HL-60 (cell line): ENCODE data around the gene RFWD3.

Experiments
- DNase-seq, 2 experiments: peaks; one replicate each; pipeline ENCODE4 v3.0.0-alpha.2; 2010 to 2020; ENCODE audit warnings: low read depth in 1 of 2, low spot score in 1 of 2
- H3K27ac ChIP-seq: fragments of 250-450 bp; sonication (Bioruptor Pico); replicated peaks from 2 replicates; pipeline ENCODE4 v1.5.1; 2020; ENCODE audit warnings: mild to moderate bottlenecking, moderate library complexity
- H3K27me3 ChIP-seq: fragments of 250-450 bp; sonication (Bioruptor Pico); 2 replicates; pipeline ENCODE4 v1.5.1; 2021; ENCODE audit warnings: mild to moderate bottlenecking, moderate library complexity; ENCODE audit not compliant: insufficient read depth, poor library complexity, severe bottlenecking
- H3K4me3 ChIP-seq: replicated peaks from 2 replicates; pipeline ENCODE4 v1.5.1; 2011; ENCODE audit warnings: mild to moderate bottlenecking, control low read depth, low read length; ENCODE audit not compliant: insufficient read depth
- GABPA ChIP-seq: IDR thresholded peaks from 2 replicates; pipeline ENCODE4 v1.6.1; 2012; ENCODE audit warnings: low read depth
- POLR2AphosphoS5 ChIP-seq: IDR thresholded peaks from 2 replicates; pipeline ENCODE4 v1.6.1; 2012; ENCODE audit warnings: low read depth
- SPI1 ChIP-seq: IDR thresholded peaks from 2 replicates; pipeline ENCODE4 v1.6.1; 2012; ENCODE audit warnings: low read depth, mild to moderate bottlenecking, borderline replicate concordance
- TF ChIP-seq, protein P1 (sequence below): IDR thresholded peaks from 2 replicates; pipeline ENCODE4 v1.6.1; 2012; ENCODE audit warnings: low read depth; ENCODE audit not compliant: insufficient replicate concordance
- TF ChIP-seq, protein P2 (sequence below): IDR thresholded peaks from one replicate; pipeline ENCODE4 v1.5.1; 2011; ENCODE audit warnings: low read length, control low read depth, inconsistent platforms; ENCODE audit not compliant: insufficient read depth

The RFWD3 gene

GRCh38 chr16:74713325-74713724, 46.6 kb upstream of the RFWD3 start:
- Histone ChIP-seq H3K27ac (no peak overlapping the region), H3K27me3 (no peaks in the 10 kb centered on the region), H3K4me3 (no peak overlapping the region)
- no peak for DNase-seq
- no peak for TF ChIP-seq GABPA

- H3K27ac ChIP-seq: no peak overlapping the region
- TF ChIP-seq, protein P1, sequence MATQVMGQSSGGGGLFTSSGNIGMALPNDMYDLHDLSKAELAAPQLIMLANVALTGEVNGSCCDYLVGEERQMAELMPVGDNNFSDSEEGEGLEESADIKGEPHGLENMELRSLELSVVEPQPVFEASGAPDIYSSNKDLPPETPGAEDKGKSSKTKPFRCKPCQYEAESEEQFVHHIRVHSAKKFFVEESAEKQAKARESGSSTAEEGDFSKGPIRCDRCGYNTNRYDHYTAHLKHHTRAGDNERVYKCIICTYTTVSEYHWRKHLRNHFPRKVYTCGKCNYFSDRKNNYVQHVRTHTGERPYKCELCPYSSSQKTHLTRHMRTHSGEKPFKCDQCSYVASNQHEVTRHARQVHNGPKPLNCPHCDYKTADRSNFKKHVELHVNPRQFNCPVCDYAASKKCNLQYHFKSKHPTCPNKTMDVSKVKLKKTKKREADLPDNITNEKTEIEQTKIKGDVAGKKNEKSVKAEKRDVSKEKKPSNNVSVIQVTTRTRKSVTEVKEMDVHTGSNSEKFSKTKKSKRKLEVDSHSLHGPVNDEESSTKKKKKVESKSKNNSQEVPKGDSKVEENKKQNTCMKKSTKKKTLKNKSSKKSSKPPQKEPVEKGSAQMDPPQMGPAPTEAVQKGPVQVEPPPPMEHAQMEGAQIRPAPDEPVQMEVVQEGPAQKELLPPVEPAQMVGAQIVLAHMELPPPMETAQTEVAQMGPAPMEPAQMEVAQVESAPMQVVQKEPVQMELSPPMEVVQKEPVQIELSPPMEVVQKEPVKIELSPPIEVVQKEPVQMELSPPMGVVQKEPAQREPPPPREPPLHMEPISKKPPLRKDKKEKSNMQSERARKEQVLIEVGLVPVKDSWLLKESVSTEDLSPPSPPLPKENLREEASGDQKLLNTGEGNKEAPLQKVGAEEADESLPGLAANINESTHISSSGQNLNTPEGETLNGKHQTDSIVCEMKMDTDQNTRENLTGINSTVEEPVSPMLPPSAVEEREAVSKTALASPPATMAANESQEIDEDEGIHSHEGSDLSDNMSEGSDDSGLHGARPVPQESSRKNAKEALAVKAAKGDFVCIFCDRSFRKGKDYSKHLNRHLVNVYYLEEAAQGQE: no peak
- TF ChIP-seq POLR2AphosphoS5: no peak
- TF ChIP-seq, protein P2, sequence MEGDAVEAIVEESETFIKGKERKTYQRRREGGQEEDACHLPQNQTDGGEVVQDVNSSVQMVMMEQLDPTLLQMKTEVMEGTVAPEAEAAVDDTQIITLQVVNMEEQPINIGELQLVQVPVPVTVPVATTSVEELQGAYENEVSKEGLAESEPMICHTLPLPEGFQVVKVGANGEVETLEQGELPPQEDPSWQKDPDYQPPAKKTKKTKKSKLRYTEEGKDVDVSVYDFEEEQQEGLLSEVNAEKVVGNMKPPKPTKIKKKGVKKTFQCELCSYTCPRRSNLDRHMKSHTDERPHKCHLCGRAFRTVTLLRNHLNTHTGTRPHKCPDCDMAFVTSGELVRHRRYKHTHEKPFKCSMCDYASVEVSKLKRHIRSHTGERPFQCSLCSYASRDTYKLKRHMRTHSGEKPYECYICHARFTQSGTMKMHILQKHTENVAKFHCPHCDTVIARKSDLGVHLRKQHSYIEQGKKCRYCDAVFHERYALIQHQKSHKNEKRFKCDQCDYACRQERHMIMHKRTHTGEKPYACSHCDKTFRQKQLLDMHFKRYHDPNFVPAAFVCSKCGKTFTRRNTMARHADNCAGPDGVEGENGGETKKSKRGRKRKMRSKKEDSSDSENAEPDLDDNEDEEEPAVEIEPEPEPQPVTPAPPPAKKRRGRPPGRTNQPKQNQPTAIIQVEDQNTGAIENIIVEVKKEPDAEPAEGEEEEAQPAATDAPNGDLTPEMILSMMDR: no peak
Measured at GRCh38 chr16:74711938-74712337, 45.3 kb upstream of the RFWD3 start.

GRCh38 chr16:74710401-74710800, 43.7 kb upstream of the RFWD3 start:
- no peak for DNase-seq
- no peaks in the 10 kb centered on the region for H3K27me3 ChIP-seq
- no peak overlapping the region for H3K4me3 ChIP-seq
- TF ChIP-seq SPI1: no peak
- H3K27ac ChIP-seq: no peak overlapping the region

More at GRCh38 chr16:74711938-74712337, 45.3 kb upstream of the RFWD3 start:
- no peaks in the 10 kb centered on the region for H3K27me3 ChIP-seq
- H3K4me3 ChIP-seq: no peak overlapping the region
- DNase-seq: no peak

GRCh38 chr16:74709441-74709877, 42.8 kb upstream of the RFWD3 start:
- peak overlapping the region; percentile 58 for H3K27ac ChIP-seq
- no peak overlapping the region for H3K4me3 ChIP-seq
- no peak for TF ChIP-seq POLR2AphosphoS5
- TF ChIP-seq SPI1: peak; percentile 34; the same call in 1 of the 2 replicates
- TF ChIP-seq, protein P2: peak; percentile 99
- TF ChIP-seq, protein P1: no peak
- no peaks in the 10 kb centered on the region for H3K27me3 ChIP-seq
- peak; percentile 91 to 93 for DNase-seq

- TF ChIP-seq, protein P1: peak; percentile 9
- TF ChIP-seq, protein P2: no peak
- TF ChIP-seq POLR2AphosphoS5 (peak; percentile 82), SPI1 (peak; percentile 97), GABPA (peak; percentile 66)
- H3K27ac ChIP-seq: peak within 1 kb of the TSS; percentile 91
- peak; percentile 86 to 88 for DNase-seq
- no peaks in the 10 kb centered on the region for H3K27me3 ChIP-seq
- H3K4me3 ChIP-seq: peak within 1 kb of the TSS; percentile 84
Measured at GRCh38 chr16:74700438-74701225, 34.0 kb upstream of the RFWD3 start, which contains the start of gene MLKL. TSS of gene MLKL (minus strand) at chr16:74700862. CDS start at chr16:74695757, 5,105 bp downstream.
